ENCODE results near the gene SSMEM1.
"Not testable (repeated sequence)": the region's sequence is repeated elsewhere in the genome, so short reads cannot be mapped to it uniquely, and the experiment has no call there.

Gene SSMEM1

DNA sequence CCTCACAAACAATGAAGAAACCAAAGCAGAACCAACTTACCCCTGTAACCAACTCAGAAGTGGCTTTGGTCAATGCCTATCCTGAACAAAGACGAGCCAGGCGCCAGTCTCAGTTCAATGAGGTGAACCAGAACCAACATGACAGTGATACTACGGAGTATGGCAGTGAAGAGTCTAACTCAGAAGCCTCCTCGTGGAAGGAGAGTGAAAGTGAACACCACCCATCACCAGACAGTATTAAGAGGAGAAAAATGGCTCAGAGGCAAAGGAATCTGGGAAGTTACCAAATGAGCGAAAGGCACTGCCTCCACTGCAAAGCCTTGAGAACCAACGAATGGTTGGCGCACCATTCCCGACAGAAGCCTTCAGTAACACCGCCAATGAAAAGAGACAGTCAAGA lies 8.4 kb downstream of the SSMEM1 start:
- no peak for DNase-seq

DNA sequence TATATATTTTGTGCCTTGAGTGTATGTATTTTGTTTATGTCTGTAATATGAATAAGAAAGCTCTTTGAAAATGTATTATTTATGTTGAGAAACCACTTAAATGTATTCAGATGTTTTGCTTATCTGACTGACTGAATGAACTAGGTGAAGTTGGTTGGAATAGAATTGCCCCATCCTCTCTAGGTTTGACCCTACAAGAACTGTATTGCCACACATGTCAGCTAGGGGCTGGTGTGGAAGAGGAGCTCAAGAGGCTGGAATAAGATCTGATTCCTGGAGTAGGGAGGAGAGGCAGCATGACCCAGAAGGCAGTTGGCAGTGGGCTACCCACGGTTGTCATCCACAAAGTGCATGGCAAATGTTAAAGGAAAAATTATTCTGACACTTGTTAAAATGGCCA lies 9.1 kb downstream of the SSMEM1 start:
- DNase-seq, result no peak

DNA sequence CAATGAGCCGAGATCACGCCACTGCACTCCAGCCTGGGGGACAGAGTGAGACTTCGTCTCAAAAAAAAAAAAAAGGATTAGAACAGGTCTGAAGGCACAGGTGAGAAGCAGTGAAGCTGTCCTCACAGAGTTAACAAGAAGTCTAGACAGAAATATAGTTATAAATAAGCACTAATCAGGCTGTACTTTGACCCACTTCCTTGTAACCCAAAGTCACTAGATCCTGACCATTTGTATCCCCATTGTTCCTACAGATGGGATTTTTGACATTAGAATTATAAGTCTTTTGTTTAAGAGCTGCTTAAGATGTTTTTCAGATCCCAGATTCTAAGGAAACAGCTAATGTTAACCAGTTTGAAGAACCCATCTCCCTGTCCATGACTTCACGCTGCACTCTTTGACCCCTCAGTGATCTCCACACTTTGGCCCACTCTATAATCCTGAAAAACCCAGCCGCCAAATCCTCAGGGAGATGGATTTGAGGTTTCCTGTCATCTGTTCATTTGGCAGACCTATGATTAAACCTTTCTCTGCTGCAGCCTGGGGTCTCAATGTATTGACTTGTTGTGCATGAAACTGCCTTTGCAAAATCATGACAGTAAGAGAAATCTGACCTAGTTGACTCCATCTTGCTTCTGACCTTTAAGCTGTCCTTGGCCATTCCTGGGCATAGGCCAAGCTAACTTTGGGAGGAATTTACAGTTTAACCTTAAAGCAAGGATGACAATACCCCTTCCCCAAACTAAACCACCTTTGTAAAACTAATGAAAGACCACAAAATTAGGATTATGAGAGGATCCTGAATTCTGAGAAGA lies 11.4 kb downstream of the SSMEM1 start:
- no peak for DNase-seq

DNA sequence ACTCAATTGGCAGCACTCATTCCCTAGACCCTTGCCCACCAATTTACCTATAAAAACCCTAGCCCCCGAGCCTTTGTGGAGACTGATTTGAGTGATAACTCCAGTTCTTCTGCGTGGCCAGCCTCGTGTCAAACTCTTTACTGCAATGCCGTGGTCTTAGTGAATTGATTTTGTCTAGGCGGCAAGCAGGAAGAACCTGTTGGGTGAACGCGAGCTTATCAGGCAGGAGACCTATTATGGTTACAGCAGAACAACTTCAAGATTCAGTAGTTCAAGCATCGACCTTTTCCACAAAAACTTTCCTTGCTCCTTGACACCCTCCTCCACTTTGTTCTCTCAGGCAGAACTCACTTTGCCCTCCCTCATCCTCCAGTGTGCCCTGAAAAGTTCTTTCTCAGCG lies 12.2 kb downstream of the SSMEM1 start:
- no peak for DNase-seq

DNA sequence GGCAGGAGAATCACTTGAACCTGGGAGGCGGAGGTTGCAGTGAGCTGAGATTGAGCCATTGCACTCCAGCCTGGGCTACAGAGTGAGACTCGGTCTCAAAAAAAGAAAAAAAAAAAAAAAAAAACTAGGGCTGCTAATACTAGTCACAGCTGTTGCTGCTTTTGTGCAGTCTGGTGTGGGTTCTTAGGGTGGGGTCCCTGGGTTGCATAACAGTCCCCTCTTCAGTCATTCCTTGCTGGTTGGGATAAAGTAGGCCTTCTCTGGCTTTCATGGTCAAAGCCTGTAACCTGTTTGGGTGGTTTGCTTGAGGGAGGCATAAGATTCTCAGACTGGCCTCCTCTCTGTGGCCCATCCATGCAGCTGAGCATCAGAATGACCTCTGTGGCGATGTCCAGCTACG lies 14.1 kb downstream of the SSMEM1 start:
- no peak for DNase-seq

DNA sequence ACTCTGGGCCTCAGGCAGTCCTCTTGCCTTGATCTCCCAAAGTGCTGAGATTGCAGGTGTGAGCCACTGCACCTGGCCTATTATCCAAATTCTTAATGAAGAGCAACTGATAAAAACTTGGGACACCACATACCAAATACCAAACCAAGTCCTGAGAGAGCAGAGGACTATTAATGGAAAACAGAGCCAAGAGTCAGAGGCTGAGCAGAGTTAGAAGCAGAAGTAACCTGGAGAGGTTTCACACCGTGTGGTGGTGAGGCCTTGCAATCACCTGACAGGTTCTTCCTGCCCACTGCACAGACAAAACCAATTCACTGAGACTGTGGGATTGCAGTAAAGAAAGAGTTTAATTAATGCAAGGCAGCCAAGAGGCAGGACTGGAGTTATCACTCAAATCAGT lies 16.0 kb downstream of the SSMEM1 start:
- no peak for DNase-seq

GRCh38 chr7:130224210-130224609 lies 16.6 kb downstream of the SSMEM1 start:
- no peak for DNase-seq

GRCh38 chr7:130224923-130225322 lies 17.3 kb downstream of the SSMEM1 start:
- DNase-seq, result not testable (repeated sequence)

DNA sequence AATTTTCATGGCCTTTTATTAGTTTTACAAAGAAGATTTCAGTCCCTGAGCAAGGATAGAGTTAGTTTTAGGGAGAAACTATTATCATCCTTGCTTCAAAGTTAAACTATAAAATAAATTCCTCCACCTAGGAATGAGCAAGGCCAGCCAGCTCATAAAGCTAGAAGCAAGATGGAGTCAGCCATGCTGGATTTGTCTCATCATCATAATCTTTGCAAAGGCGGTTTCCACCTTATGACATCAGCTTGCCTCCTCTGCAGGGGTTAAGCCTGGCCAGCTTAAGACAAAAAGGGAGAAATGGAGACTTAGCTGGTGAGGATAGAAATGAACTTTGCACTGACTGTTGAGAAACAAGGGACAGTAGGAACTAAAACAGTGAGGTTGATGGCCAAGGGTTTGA lies 18.7 kb downstream of the SSMEM1 start:
- no peak for DNase-seq

DNA sequence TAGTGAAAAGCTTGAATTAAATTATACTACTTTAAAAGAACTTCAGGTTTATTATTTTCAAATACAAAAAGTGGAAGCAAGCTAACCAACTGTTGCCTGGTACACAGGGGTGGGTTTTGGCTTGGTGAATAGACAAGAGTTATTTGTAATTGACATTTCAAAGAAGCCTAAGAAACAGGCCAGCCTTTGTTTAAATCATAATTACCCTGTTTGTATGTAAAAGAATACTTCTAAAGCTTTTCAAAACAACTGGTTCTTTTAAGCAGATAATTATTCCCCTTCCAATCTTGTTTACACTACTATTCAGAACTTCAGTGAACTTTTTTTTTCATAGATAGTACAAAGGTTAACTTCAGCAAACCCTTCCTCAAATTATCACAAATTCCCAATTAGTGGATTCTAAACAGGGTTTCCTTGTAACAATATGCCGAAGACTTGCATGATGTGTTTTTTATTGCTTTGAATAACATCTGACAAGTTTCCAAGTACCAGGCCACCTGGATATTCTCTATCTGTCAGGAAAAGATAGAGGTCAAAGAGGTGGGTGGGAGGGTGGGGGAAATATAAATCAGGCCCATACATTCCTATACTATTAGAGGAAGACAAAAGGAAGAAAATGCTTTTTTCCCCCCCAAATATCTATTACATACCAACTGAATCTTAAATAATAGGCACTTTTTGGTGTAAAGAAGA lies 20.4 kb downstream of the SSMEM1 start:
- peak; percentile 27 for DNase-seq

GRCh38 chr7:130228840-130229502 lies 21.3 kb downstream of the SSMEM1 start:
- DNase-seq, result peak; percentile 19

DNA sequence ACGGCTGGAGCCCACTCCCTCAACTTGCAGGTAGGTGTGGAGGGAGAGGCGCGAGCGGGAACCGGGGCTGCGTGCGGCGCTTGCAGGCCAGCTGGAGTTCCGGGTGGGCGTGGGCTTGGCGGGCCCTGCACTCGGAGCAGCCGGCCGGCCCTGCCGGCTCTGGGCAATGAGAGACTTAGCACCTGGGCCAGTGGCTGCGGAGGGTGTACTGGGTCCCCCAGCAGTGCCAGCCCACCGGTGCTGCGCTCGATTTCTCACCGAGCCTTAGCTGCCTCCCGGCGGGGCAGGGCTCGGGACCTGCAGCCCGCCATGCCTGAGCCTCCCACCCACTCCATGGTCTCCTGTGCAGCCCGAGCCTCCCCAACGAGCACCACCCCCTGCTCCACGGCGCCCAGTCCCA lies 22.3 kb downstream of the SSMEM1 start:
- not testable (repeated sequence) for DNase-seq

- DNase-seq, result no peak
Measured at GRCh38 chr7:130231792-130232191, 24.1 kb downstream of the SSMEM1 start.

GRCh38 chr7:130232209-130232608 lies 24.5 kb downstream of the SSMEM1 start:
- no peak for DNase-seq

- DNase-seq, result no peak
Measured at GRCh38 chr7:130234078-130234477, 26.4 kb downstream of the SSMEM1 start.

DNA sequence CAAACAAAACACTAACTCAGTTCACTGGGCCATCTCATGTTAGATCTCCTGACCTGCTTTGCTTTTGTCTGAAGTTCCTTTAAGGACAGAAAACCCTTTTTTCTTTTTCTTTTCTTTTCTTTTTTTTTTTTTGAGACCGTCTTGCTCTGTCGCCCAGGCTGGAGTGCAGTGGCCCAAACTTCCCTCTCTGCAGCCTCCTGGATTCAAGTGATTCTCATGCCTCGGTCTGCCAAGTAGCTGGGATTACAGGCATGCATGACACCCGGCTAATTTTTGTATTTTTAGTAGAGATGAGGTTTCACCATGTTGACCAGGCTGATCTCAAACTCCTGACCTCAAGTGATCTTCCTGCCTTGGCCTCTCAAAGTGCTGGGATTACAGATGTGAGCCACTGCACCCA lies 28.7 kb downstream of the SSMEM1 start:
- DNase-seq, result not testable (repeated sequence)

DNA sequence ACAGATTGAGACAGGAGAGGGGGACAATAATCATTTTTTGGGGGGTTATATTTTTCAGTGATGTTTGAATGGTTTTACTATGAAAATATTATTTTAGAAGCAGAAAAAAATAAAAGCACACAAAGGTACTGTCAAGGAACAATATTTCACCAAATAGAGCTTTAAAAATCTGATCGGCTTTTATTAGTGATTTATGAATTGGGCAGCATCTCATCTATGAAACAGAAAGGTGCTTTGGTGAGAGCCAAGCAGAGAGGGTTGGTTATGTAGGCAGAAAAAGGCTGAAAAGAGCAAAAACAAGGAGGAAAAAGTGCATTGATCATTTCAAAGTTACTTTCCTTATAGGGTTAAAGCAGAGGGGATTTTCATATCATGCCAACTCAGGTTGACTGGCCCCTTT lies 32.6 kb downstream of the SSMEM1 start:
- no peak for DNase-seq

- peak; percentile 55 for DNase-seq
Measured at GRCh38 chr7:130242198-130243014, 34.7 kb downstream of the SSMEM1 start.

GRCh38 chr7:130243486-130243885 lies 35.8 kb downstream of the SSMEM1 start:
- DNase-seq, result not testable (repeated sequence)

DNA sequence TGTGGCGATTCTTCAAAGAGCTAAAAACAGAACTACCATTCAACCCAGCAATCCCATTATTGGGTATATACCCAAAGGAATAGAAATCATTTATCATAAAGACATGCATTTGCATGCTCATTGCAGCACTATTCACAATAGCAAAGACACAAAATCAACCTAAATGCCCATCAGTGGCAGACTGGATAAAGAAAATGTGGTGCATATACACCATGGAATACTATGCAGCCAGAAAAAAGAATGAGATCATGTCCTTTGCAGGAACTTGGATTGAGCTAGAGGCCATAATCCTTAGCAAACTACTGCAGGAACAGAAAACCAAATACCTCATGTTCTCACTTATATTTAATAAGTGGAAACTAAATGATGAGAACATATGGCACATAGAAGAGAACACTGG lies 38.8 kb downstream of the SSMEM1 start:
- DNase-seq, result not testable (repeated sequence)

DNA sequence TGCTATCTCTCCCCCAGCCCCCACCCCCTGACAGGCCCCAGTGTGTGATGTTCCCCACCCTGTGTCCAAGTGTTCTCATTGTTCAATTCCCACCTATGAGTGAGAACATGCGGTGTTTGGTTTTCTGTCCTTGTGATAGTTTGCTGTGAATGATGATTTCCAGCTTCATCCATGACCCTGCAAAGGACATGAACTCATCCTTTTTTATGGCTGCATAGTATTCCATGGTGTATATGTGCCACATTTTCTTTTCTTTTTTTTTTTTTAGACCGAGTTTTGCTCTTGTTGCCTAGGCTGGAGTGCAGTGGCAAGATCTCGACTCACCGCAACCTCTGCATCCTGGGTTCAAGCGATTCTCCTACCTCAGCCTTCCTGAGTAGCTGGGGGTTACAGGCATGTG lies 41.2 kb downstream of the SSMEM1 start:
- not testable (repeated sequence) for DNase-seq

DNA sequence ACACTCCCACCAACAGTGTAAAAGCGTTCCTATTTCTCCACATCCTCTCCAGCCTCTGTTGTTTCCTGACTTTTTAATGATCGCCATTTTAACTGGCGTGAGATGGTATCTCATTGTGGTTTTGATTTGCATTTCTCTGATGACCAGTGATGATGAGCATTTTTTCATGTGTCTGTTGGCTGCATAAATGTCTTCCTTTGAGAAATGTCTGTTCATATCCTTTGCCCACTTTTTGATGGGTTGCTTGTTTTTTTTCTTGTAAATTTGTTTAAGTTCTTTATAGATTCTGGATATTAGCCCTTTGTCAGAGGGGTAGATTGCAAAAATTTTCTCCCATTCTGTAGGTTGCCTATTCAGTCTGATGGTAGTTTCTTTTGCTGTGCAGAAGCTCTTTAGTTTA lies 42.0 kb downstream of the SSMEM1 start:
- not testable (repeated sequence) for DNase-seq

DNA sequence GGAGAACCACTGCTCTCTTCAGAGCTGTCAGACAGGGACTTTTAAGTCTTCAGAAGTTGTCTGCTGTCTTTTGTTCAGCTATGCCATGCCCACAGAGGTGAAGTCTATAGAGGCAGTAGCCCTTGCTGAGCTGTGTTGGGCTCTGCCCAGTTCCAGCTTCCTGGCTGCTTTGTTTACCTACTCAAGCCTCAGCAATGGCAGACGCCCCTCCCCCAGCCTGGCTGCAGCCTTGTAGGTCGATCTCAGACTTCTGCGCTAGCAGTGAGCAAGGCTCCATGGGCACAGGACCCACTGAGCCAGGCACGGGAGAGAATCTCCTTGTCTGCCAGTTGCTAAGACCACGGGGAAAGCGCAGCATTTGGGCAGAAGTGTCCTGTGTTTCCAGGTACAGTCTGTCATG lies 46.9 kb downstream of the SSMEM1 start:
- DNase-seq, result no peak

Measured in eye (tissue), 1 donor.